ENCODE results near the gene CADM1.

The CADM1 gene

GRCh38 chr11:115247361-115247760 lies 256.9 kb downstream of the CADM1 start:
- DNase-seq (ENCODE audit: low read depth, low spot score), result peak; percentile 90

- peak; percentile 52 for DNase-seq (ENCODE audit: low read depth, low spot score)
These were observed 259.5 kb downstream of the CADM1 start for GRCh38 chr11:115244758-115245157.

GRCh38 chr11:115244296-115244695 lies 259.9 kb downstream of the CADM1 start:
- peak; percentile 43 for DNase-seq (ENCODE audit: low read depth, low spot score)

DNA sequence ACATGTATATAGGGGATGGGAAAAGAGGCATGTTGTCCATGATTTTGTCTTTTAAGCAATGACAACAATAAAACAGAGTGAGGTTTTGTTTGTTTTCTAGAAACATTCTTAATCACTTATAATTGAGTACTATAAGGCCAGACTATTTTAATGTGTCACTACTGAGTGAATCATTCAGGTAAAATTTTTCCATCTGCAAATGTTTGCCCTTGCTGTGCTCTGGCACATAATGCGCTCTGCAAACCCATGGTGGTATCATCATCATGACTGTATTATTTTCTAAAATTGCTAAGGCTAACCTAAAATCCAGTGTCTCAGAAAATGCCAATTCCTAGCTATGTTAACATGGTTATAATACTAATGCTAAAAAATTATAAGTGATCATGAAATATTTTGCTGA lies 261.2 kb downstream of the CADM1 start:
- no peak for DNase-seq (ENCODE audit: low read depth, low spot score)

DNA sequence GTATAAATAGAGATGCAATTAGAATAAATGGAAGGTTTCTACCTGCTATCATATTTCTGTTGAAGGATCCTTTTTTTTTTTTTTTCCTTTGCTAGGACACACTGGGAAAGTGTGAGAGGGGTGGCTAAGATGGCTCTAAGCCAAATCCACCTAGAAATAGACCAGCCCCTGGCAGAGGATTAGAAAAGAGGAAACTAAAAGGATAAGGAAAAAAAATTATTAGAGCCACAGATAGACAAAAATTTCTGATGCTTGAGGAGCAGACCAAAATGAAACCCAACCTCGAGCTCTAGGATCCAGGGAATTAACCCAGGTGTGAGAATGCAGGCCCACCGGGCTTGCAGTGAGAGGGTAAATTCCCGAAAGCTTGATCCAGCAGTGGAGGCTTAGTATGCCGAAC lies 262.3 kb downstream of the CADM1 start:
- DNase-seq (ENCODE audit: low read depth, low spot score), result no peak

DNA sequence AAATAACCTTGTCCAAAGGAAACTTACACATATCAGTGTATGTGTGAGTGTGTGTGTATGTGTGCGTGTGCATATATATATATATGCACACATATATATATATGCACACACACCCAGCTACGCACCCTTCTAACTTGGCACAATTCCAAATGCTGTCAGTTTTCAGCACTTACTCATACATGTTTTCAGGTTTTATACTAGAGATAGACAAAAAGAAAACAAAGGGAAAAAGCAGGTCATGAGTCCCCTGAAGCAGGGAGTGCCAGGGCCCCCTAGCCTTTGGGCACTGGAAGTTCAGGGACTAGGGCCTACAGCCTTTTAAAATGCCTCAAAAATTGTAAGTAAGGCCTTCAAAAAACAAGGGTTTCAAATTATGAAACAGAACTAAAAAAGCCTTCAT lies 265.4 kb downstream of the CADM1 start:
- DNase-seq (ENCODE audit: low read depth, low spot score), result peak; percentile 22

DNA sequence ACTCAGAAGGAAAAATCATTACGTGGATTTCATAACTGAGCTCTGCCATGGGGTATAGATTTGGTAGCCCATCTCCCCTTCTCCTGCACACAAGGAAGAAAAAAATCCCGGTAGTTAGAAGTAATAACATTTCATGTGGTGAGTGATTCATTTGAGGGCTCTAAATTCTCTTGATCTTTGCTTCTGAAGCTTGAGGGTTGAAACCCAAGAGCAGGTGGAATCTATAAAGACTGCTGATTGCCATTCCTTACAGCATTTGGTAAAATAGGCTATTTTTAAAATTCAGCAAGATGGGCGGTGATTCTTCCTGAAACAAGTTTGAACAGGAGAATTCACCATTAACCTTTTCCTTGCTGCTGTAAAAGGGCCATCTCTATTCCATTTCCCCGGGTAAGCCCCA lies 266.1 kb downstream of the CADM1 start:
- DNase-seq (ENCODE audit: low read depth, low spot score), result no peak

DNA sequence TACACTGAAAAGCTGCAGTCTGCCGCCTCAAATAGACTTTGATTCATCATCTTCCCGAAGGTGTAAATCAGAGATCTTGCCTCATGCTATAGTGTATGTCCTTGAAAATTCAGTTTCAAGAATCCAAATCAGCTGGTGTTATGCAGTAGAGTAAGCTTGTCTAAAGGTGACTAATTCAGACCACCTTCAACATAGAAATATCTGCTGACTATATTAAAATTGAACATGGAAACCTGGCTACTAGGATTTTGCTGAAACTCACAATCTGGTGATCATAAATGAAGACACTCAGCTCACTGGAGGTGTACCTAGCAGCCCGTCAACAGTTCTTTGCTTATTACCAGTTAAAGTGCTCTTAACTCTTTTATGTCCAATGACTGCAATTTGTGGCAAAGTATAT lies 266.6 kb downstream of the CADM1 start:
- no peak for DNase-seq (ENCODE audit: low read depth, low spot score)

DNA sequence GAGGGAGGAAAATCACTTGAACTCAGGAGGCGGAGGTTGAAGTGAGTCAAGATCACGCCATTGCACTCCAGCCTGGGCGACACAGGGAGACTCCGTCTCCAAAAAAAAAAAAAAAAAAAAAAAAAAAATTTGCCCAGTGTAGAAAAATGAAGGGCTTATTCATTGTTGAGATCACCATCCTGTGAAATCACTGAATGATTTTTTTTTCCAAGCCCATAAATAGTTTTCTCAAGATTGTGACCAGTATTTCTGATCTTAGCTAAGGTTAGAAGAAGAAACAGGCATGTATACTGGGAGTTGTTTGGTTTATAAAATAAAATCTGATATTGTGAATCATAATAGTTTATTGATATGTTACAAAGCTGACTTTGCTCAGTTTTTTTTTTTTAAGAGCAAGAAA lies 269.4 kb downstream of the CADM1 start:
- no peak for DNase-seq (ENCODE audit: low read depth, low spot score)

DNA sequence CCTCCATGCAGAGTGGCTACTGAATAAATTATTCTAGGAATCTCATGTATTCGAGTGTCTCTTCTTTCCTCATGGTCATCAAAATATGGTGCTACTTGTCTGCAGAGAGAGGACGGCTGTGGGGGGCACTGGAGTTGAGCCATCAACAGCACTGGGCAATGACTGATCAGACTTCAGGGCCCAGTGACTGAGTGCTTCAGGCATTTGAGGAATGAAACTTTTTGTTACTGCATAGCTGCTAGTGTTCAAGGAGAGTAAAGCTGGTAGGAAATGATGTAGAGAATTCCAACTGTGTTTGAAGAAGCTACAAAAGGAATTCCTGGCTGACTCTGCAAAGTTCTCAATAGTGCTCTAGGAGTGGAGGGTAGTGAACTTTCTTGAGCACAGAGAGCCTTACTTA lies 277.7 kb downstream of the CADM1 start:
- peak; percentile 95 for DNase-seq (ENCODE audit: low read depth, low spot score)

- DNase-seq (ENCODE audit: low read depth, low spot score), result no peak
These were observed 279.7 kb downstream of the CADM1 start for GRCh38 chr11:115224551-115224950.

DNA sequence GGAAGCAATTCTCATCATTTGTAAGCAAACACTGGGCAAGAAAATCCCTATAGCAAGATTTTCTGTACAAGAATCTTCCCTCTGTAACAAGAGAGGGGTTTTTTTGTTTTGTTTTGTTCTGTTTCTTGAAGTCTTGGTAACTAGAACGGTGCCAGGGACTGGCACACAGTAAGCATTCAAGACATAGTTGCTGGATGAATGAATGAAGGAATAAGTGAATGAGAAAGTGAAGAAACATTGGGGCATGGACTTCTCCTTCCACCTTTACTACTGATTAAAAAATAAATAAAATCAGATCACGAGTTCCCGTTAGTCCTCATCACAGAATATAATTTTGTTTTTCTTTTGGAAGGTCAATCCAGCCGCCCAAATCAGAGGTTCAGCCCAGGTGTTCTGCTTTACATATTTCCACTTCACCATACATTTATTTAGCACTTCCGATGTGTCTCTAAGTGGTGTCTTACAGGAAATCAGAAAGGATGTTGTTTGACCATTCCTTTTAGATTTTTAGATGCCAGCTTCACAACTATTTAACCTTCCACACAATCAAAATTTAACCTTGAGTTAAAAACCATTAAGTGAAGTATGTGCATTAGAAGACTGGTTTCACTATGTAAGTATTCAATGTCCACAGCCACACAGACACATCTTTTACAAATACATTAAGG lies 281.2 kb downstream of the CADM1 start:
- no peak for DNase-seq (ENCODE audit: low read depth, low spot score)

DNA sequence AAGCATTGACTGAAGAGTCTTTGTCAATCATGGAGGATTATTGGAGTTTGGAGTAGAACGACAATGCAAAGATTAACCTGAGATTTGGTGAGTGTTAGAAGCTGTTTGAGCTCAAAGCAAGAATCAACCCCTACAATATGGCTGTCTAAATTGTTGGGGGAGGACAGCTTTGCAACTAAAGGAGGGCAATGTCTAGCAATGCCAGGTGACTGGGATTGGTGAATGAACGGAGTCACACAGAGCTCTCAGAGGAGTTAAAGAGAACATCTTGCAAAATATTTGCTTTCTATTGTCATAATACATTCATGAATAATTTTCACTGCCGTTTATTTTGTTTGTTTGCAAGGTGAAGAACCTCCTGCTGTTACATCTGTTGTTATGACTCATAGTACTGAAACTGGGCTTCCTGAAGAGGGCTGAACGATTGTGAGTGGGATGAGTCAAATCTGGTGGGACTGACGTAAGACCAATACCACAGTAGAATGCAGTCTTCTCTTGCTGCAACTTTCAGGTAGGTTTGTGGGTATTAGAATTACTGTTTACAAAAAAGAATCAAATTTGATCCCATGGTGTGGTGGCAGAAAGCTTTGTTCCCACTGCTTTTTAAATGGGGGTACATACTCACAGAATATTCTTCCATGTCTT lies 281.9 kb downstream of the CADM1 start:
- DNase-seq (ENCODE audit: low read depth, low spot score), result peak; percentile 87

GRCh38 chr11:115221461-115222069 lies 282.6 kb downstream of the CADM1 start:
- DNase-seq (ENCODE audit: low read depth, low spot score), result no peak

- no peak for DNase-seq (ENCODE audit: low read depth, low spot score)
These were observed 283.3 kb downstream of the CADM1 start for GRCh38 chr11:115220911-115221310.

GRCh38 chr11:115220423-115220822 lies 283.8 kb downstream of the CADM1 start:
- no peak for DNase-seq (ENCODE audit: low read depth, low spot score)

- no peak for DNase-seq (ENCODE audit: low read depth, low spot score)
These were observed 284.8 kb downstream of the CADM1 start for GRCh38 chr11:115219376-115219775.

- no peak for DNase-seq (ENCODE audit: low read depth, low spot score)
These were observed 286.4 kb downstream of the CADM1 start for GRCh38 chr11:115217726-115218311.

DNA sequence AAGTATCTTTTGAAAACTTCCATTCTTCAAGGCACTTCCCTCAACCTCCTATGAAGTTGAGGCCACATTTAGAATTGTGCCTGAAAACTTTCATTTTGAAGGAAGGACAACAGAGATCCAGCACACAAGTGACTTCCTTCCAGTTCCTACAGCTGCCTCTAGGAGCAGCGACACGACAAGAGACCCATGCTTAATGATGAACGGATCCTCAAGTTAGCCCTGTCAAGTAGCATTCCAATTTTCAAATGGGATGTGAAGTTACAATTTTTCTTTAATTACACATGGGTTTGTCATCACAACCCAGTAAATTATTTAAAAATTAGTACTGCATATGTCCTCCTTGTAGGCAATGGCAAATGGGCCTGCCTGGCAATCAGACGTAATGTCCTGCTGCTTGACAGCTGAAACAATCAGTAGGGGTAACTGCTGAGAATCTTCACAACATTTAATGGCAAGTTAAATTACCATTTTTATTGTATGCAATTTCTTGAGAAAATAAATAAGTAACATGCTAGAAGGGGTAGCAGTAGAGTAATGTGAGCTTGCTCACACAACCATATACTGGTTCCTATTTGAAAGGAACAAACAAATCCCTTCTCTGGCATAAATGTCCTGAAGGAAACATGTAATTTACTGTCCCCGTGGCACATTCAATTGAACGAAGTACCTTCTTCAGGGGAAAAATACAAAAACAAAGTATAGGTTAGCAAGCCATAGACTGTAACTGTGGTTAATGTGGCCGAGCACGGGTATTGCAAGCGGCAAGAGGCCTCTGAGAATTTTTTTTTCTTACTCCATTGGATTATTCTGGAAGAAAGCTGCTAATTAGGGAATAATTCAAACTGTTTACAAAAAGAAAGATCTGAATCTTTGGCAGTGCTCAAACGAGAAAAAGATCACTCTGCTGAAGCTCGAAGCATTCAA lies 288.3 kb downstream of the CADM1 start:
- DNase-seq (ENCODE audit: low read depth, low spot score), result no peak

GRCh38 chr11:115214644-115215234 lies 289.5 kb downstream of the CADM1 start:
- no peak for DNase-seq (ENCODE audit: low read depth, low spot score)

DNA sequence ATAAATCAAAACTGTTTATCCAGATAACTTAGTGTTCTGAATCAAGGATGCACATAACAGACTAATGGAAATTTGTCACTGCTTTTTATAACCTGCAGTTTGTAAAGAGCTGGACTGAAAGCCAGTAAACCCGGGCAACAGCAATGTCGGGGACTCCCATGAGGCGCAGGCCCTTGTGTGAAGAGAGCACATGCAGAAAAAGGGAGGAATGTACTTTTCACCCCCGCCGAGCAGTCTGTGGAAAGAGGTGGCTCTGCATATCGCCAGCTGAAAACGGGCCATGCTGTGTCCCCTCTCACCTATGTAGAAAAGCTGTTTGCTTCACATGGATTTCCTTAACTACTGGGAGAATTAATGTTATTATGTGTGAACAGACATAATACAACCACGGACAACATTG lies 291.2 kb downstream of the CADM1 start:
- DNase-seq (ENCODE audit: low read depth, low spot score), result no peak
